Stimulated activated CD8-positive, alpha-beta memory T cell treated with anti-CD3 and anti-CD28 coated beads, Interleukin-4, amount 100 ng/mL, for 48 hours (primary cell): ENCODE measurements around the gene ATP6AP1.

ENCODE experiments used
- DNase-seq: peaks from one replicate; pipeline ENCODE4 v3.0.0-alpha.2; 2020

The ATP6AP1 gene

GRCh38 chrX:154452823-154453222, 24.3 kb downstream of the ATP6AP1 start:
- no peak for DNase-seq

GRCh38 chrX:154457491-154458115, 29.1 kb downstream of the ATP6AP1 start:
- peak; percentile 58 for DNase-seq

GRCh38 chrX:154458116-154458953, 29.9 kb downstream of the ATP6AP1 start, which contains the start of gene PLXNA3:
TSS of gene PLXNA3 (plus strand) at chrX:154458281. CDS start at chrX:154460184, 1,903 bp downstream.
- peak; percentile 68 for DNase-seq

- peak; percentile 29 for DNase-seq
Observed at GRCh38 chrX:154458954-154459778, 30.7 kb downstream of the ATP6AP1 start.

GRCh38 chrX:154459832-154460231, 31.4 kb downstream of the ATP6AP1 start:
- no peak for DNase-seq

- DNase-seq, result no peak
Observed at GRCh38 chrX:154460326-154460725, 31.8 kb downstream of the ATP6AP1 start.

- no peak for DNase-seq
Observed at GRCh38 chrX:154462396-154462795, 33.9 kb downstream of the ATP6AP1 start.

- DNase-seq, result no peak
Observed at GRCh38 chrX:154463611-154464220, 35.2 kb downstream of the ATP6AP1 start.

- no peak for DNase-seq
Observed at GRCh38 chrX:154464806-154465365, 36.4 kb downstream of the ATP6AP1 start.

- DNase-seq, result no peak
Observed at GRCh38 chrX:154465601-154466000, 37.1 kb downstream of the ATP6AP1 start.

GRCh38 chrX:154466036-154466435, 37.6 kb downstream of the ATP6AP1 start:
- no peak for DNase-seq

GRCh38 chrX:154466907-154467306, 38.4 kb downstream of the ATP6AP1 start:
- DNase-seq, result no peak

- DNase-seq, result no peak
Observed at GRCh38 chrX:154467556-154467955, 39.1 kb downstream of the ATP6AP1 start.

GRCh38 chrX:154468217-154468616, 39.7 kb downstream of the ATP6AP1 start:
- DNase-seq, result no peak

- no peak for DNase-seq
Observed at GRCh38 chrX:154469114-154469513, 40.6 kb downstream of the ATP6AP1 start.

- no peak for DNase-seq
Observed at GRCh38 chrX:154469880-154470279, 41.4 kb downstream of the ATP6AP1 start.

GRCh38 chrX:154470434-154470833, 42.0 kb downstream of the ATP6AP1 start:
- no peak for DNase-seq

- DNase-seq, result no peak
Observed at GRCh38 chrX:154470914-154471568, 42.6 kb downstream of the ATP6AP1 start.

GRCh38 chrX:154471839-154472684, 43.6 kb downstream of the ATP6AP1 start:
- no peak for DNase-seq

- no peak for DNase-seq
Observed at GRCh38 chrX:154472685-154473632, 44.5 kb downstream of the ATP6AP1 start.
